Aorta (tissue), 5 donors: Measurements from ENCODE around the gene STN1. TPM values are rescaled to one million over a fixed set of nuclear protein-coding genes. Genes with fewer than 3 reads are reported as not detected.
"Not testable (repeated sequence)": the region's sequence is repeated elsewhere in the genome, so short reads cannot be mapped to it uniquely, and the experiment has no call there.

Experiments
- ATAC-seq: fragments of 200-7000 bp; cut with Tn5 transposase; one replicate; pipeline ENCODE4 v1.9.1; 2022; ENCODE audit warnings: moderate library complexity; ENCODE audit not compliant: low FRiP score
- DNase-seq, 2 donors: peaks; one replicate each; pipeline ENCODE4 v3.0.0-alpha.2; 2020
- H3K27ac ChIP-seq, 2 donors: one replicate each; pipeline ENCODE4 v1.5.1; 2013; ENCODE audit warnings: low read length in 2 of 2, mild to moderate bottlenecking in 2 of 2, moderate library complexity in 2 of 2, control low read depth in 1 of 2, inconsistent platforms in 1 of 2, low read depth in 1 of 2
- H3K27me3 ChIP-seq, 2 donors: one replicate each; pipeline ENCODE4 v1.6.1; 2013; ENCODE audit warnings: control low read depth in 1 of 2, low read length in 1 of 2, mild to moderate bottlenecking in 1 of 2, moderate library complexity in 1 of 2; ENCODE audit not compliant: insufficient read depth in 2 of 2, control insufficient read depth in 1 of 2
- H3K36me3 ChIP-seq, 2 donors: one replicate each; pipeline ENCODE4 v1.6.1; 2013; ENCODE audit warnings: control low read depth in 1 of 2, low read length in 1 of 2, mild to moderate bottlenecking in 1 of 2; ENCODE audit not compliant: insufficient read depth in 2 of 2, control insufficient read depth in 1 of 2
- H3K4me1 ChIP-seq, 2 donors: one replicate each; pipeline ENCODE4 v1.6.1; 2013; ENCODE audit warnings: low read length in 2 of 2, control low read depth in 1 of 2, mild to moderate bottlenecking in 1 of 2, moderate library complexity in 1 of 2; ENCODE audit not compliant: insufficient read depth in 2 of 2, control insufficient read depth in 1 of 2
- H3K4me3 ChIP-seq, 2 donors: one replicate each; pipeline ENCODE4 v1.5.1; 2013; ENCODE audit warnings: low read length in 2 of 2, control low read depth in 1 of 2, mild to moderate bottlenecking in 1 of 2
- H3K9me3 ChIP-seq: one replicate; pipeline ENCODE4 v1.6.1; 2013; ENCODE audit warnings: mild to moderate bottlenecking, low read length; ENCODE audit not compliant: control insufficient read depth
- WGBS, 2 donors: extraction: QIAGEN DNeasy Blood & Tissue Kit; methylation state at CpG; one replicate each; pipeline ENCODE4 v1.1.7; 2013; 5-methylcytosine and 5-hydroxymethylcytosine counted together
- intact Hi-C, 2 donors: fragments of 100-400 bp; cut with DNase I; formaldehyde crosslinking; loops; one replicate each; pipeline versions ENCODE4 v1.14.2 to v1.15.0; 2022
- polyA plus RNA-seq, 2 donors: library from polyadenylated mRNA; stranded (reverse); fragments of 200-250 nt; gene quantifications; one replicate each; pipeline ENCODE4 v1.2.3, GENCODE V29; 2013
- total RNA-seq, 2 donors: library from RNA; stranded (reverse); fragmentation: NEBNext Ultra II Directional; extraction: Animal tissue kit (Norgen Biotek cat#: 25700); gene quantifications; one replicate each; pipeline ENCODE4 v1.2.1, GENCODE V29; 2021
- donor health status: healthy with polysubstance abuse.
- donor health status: Bipolar disorder and iron deficiency.
- donor health status: DM: no; HTN: no; CAD: no.
- donor health status: DM: no; HTN: no; CAD: no.
- donor health status: DM: yes; HTN: yes; CAD: no.

The STN1 gene
- total and polyA plus RNA-seq, 4 donors: 16.9 to 24.2 (median 20.5) TPM

- H3K4me3 ChIP-seq, intact Hi-C loops, H3K27me3 ChIP-seq, DNase-seq, H3K4me1 ChIP-seq, H3K36me3 ChIP-seq, ATAC-seq, H3K27ac ChIP-seq, H3K9me3 ChIP-seq: not testable (repeated sequence)
- WGBS, 2 donors: 88 to 90% methylated on average over 3 of the region's 3 CpGs
Measured at GRCh38 chr10:103845346-103845745, 72.6 kb downstream of the STN1 start.

- 2 to 5% methylated on average over 6 of the region's 6 CpGs for WGBS, 2 donors
- H3K9me3 ChIP-seq: no peaks in the 10 kb centered on the region
- peak; percentile 74 for ATAC-seq
- peaks cover 2 to 4% of the 10 kb centered on the region in 2 donors for H3K4me1 ChIP-seq
- no peaks in the 10 kb centered on the region for H3K36me3 ChIP-seq
- no peaks in the 10 kb centered on the region for H3K27me3 ChIP-seq
- intact Hi-C loops: no loop called here
- no peak overlapping the region for H3K4me3 ChIP-seq
- H3K27ac ChIP-seq: peak overlapping the region; percentile 84 to 85
- DNase-seq: peak; percentile 78 to 84
Measured at GRCh38 chr10:103843854-103844570, 74.0 kb downstream of the STN1 start.

GRCh38 chr10:103843045-103843444 lies 74.9 kb downstream of the STN1 start:
- DNase-seq (no peak), ATAC-seq (no peak)
- H3K27me3 ChIP-seq: no peaks in the 10 kb centered on the region
- H3K36me3 ChIP-seq: no peaks in the 10 kb centered on the region
- H3K9me3 ChIP-seq: no peaks in the 10 kb centered on the region
- H3K4me1 ChIP-seq: peaks cover 2 to 11% of the 10 kb centered on the region in 2 donors
- WGBS, 2 donors: 67 to 73% methylated on average over 3 of the region's 3 CpGs
- H3K27ac ChIP-seq: peak overlapping the region in 1 of 2 donors; percentile 85
- no peak overlapping the region for H3K4me3 ChIP-seq
- intact Hi-C loops: no loop called here

- WGBS, 2 donors: 57 to 71% methylated on average over 6 to 7 of the region's 7 CpGs
- no peaks in the 10 kb centered on the region for H3K36me3 ChIP-seq
- H3K27me3 ChIP-seq: no peaks in the 10 kb centered on the region
- H3K27ac ChIP-seq: no peak overlapping the region
- intact Hi-C loops: no loop called here
- H3K9me3 ChIP-seq: no peaks in the 10 kb centered on the region
- H3K4me3 ChIP-seq: no peak overlapping the region
- peaks cover 2 to 11% of the 10 kb centered on the region in 2 donors for H3K4me1 ChIP-seq
- DNase-seq: no peak
- no peak for ATAC-seq
Measured at GRCh38 chr10:103842605-103843004, 75.4 kb downstream of the STN1 start.

GRCh38 chr10:103841519-103841918 lies 76.5 kb downstream of the STN1 start:
- intact Hi-C loops: loop anchor here in 1 of 2 donors (1.0 kb wide), 1 partner anchor 64 kb away; no protein-coding TSS in a partner anchor
- ATAC-seq (no peak), DNase-seq (no peak)
- peaks cover 2 to 11% of the 10 kb centered on the region in 2 donors for H3K4me1 ChIP-seq
- no peaks in the 10 kb centered on the region for H3K36me3 ChIP-seq
- 88 to 89% methylated on average over 7 of the region's 7 CpGs for WGBS, 2 donors
- H3K27me3 ChIP-seq: no peaks in the 10 kb centered on the region
- H3K27ac ChIP-seq: no peak overlapping the region
- no peak overlapping the region for H3K4me3 ChIP-seq
- H3K9me3 ChIP-seq: no peaks in the 10 kb centered on the region

- Histone ChIP-seq H3K27ac (no peak overlapping the region), H3K4me1 (peaks cover 2 to 11% of the 10 kb centered on the region in 2 donors), H3K9me3 (no peaks in the 10 kb centered on the region), H3K36me3 (no peaks in the 10 kb centered on the region), H3K27me3 (no peaks in the 10 kb centered on the region), H3K4me3 (no peak overlapping the region)
- DNase-seq: no peak
- ATAC-seq: no peak
- intact Hi-C loops: loop anchor here in 1 of 2 donors (1.0 kb wide), 1 partner anchor 63 kb away; no protein-coding TSS in a partner anchor
- WGBS, 2 donors: 85 to 91% methylated on average over 4 of the region's 4 CpGs
Measured at GRCh38 chr10:103840740-103841070, 77.3 kb downstream of the STN1 start.

- DNase-seq (no peak), ATAC-seq (no peak)
- Histone ChIP-seq H3K9me3 (no peaks in the 10 kb centered on the region), H3K27me3 (no peaks in the 10 kb centered on the region), H3K4me3 (no peak overlapping the region), H3K36me3 (no peaks in the 10 kb centered on the region), H3K27ac (no peak overlapping the region), H3K4me1 (peaks cover 2 to 11% of the 10 kb centered on the region in 2 donors)
- intact Hi-C loops: no loop called here
- 38 to 47% methylated on average over 18 of the region's 18 CpGs for WGBS, 2 donors
Measured at GRCh38 chr10:103839872-103840739, 77.9 kb downstream of the STN1 start.

- no peak for ATAC-seq
- DNase-seq: no peak
- intact Hi-C loops: no loop called here
- H3K36me3 ChIP-seq: no peaks in the 10 kb centered on the region
- H3K27me3 ChIP-seq: no peaks in the 10 kb centered on the region
- H3K4me1 ChIP-seq: peaks cover 2 to 11% of the 10 kb centered on the region in 2 donors
- H3K9me3 ChIP-seq: no peaks in the 10 kb centered on the region
- WGBS, 2 donors: 64% methylated on average over 9 of the region's 9 CpGs
- H3K4me3 ChIP-seq: no peak overlapping the region
- no peak overlapping the region for H3K27ac ChIP-seq
Measured at GRCh38 chr10:103839519-103839871, 78.5 kb downstream of the STN1 start.
